Stimulated activated naive CD8-positive, alpha-beta T cell treated with anti-CD3 and anti-CD28 coated beads, Interleukin-15, Interleukin-2, amounts not matched to agents 100 U/mL and 50 U/mL, for 24 hours (primary cell): ENCODE measurements around the gene NFATC3.

Source experiments
- ATAC-seq: fragments of 150-1000 bp; cut with Tn5 transposase; one replicate; pipeline ENCODE4 v1.10.0; 2021
- DNase-seq: peaks from one replicate; pipeline ENCODE4 v3.0.0; 2021

NFATC3 gene

DNA sequence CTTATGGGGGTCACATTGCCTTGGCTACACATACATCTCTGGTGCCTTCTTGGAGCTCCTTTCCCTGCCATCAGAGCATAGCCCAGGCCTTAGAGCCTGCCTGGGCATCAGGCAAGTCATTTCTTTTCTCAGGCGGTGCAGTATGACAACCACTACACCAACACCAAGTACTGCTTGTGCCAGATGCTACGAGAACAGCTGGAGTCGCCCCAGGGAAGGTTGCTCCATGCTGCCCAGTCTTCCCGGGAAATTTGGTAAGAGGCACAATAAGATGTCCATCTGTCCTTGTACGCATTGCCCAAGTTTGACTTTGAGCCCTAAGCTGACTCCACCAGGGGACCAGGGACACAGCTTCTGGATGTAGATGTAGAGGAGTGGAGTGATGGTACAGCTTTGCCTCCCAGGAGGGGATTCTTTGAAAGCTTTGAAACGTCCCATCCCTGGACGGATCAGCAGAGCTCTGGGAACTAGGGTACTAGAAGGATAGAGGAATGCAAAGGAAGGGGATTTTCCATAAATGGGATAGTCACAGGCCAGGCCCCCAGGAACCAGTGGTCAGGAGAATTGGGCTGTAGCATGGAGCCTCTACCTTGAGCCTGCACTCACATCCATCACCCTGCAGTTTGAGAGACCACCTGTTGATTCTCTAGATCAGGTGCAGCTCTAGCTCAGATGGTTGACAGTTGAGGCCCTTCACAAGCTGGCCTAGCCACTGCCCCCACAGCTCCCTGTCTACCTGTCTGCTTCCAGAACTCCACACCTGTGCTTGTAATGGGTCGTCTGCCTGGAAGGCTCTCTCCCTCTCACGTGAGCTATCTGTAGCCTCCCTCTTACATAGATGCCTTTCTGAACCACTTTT is 11.0 kb upstream of the NFATC3 start:
- DNase-seq (no peak), ATAC-seq (no peak)

DNA sequence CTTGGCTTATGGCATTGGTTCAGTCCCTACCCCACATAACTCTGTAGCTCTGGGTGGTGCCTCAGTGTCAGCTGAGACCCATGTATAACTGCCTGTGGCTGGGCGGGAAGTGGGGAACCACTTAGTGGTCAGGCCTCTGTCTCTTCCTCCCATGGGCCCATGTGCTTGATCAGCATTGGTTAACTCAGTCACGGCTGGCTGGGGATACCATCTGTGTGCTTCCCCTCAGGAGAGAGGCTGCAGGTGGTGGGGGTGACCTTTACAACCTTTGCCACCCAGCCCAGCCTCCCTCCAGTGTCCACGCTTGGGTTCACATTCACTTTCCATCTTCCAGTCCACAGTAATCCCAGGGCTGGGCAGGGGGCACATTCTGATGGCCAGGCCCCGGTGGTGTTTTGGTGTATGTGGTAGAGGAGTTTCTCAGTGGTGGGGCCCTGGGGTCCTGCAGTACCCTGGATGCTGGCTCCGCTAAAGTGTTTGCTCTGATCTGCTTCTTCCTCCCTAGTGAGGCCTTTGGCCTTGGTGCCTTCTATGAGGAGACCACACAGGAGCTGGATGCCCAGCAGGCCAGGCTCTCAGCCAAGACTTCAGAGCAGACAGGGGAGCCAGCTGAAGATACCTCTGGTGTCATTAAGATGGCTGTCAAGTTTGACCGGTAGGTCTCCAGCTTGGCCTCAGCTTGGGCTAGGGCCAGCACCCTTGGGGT is 10.2 kb upstream of the NFATC3 start:
- DNase-seq (peak; percentile 80), ATAC-seq (peak; percentile 73)

DNA sequence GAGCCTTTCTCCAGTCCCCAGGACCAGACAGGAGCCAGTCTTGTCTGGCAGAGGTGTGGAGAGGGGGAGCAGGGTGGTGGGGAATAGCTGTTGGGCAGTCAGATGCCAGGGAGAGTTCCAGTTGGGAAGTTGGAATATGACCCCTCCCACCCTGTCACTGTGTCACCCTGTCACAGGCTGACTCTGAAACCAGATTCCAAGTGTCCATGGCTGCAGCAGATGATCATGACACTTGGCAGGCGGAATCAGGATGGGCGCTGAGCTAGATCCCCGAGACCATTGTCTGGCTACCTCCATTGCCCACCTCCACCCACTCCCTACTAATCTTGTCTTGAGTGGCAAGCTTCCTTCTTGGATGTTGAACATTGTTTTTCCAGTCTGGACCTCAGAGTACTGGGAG is 9.2 kb upstream of the NFATC3 start:
- no peak for DNase-seq
- ATAC-seq: no peak

DNA sequence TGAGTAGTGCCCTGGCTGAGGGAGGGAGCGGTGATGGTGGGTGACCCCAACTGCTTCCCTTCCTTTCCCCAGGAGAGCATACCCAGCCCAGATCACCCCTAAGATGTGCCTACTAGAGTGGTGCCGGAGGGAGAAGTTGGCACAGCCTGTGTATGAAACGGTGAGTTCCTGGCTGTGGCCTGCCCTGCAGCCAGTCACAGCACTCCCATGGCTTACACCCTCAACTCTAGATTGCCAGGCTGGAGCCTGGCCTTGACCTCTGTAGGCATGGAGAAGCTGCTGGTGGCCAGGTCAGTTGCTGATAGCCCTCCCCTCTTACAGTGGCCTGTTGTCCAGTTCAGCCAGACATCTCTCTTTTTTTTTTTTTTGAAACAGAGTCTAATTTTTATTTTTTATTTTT is 8.6 kb upstream of the NFATC3 start:
- DNase-seq (no peak), ATAC-seq (no peak)

DNA sequence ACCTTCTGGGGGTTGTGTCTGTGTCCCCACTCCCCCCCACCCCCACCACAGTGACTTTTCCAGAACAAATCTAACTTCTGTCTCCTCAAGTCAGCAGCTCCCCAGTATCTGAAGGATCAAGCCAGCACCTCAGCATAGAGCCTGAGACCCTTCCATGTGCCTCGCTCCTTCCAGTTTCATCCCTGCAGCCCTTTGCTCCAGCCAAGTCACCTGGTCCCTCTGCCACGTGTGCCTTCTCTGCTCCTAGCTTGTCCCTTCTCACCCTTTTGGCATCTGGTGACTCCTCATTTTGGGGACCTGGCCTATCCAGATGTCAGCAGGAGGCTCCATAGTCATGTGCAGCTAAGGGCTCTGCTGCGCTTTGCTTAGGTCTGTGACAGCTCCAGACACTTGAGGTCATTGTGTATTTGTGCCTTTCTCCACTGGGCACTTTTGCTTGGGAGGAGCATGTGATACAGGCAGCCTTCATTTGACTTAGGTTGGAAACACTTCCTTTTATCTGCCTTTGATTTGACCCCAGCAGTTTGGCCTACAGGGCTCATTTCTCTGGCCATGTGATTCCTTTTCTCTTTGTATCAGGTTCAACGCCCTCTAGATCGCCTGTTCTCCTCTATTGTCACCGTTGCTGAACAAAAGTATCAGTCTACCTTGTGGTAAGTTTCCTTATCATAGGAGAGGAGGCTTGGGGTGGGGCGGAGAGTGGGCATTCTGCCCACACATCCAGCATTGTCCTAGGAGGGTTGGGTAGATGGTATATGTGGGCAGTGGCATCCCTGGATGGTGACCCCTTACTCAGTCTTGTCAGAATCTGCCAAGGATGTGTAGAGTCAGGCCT is 7.1 kb upstream of the NFATC3 start:
- ATAC-seq: no peak

DNA sequence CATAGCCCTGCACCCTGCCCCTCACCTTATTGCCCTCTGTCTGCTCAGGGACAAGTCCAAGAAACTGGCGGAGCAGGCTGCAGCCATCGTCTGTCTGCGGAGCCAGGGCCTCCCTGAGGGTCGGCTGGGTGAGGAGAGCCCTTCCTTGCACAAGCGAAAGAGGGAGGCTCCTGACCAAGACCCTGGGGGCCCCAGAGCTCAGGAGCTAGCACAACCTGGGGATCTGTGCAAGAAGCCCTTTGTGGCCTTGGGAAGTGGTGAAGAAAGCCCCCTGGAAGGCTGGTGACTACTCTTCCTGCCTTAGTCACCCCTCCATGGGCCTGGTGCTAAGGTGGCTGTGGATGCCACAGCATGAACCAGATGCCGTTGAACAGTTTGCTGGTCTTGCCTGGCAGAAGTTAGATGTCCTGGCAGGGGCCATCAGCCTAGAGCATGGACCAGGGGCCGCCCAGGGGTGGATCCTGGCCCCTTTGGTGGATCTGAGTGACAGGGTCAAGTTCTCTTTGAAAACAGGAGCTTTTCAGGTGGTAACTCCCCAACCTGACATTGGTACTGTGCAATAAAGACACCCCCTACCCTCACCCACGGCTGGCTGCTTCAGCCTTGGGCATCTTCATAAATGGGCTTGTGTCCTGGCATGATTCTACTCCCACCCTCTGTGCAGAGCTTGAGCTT is 6.3 kb upstream of the NFATC3 start:
- ATAC-seq (no peak), DNase-seq (peak; percentile 48)

More for the DNA sequence above, 7.1 kb upstream of the NFATC3 start:
- no peak for DNase-seq

DNA sequence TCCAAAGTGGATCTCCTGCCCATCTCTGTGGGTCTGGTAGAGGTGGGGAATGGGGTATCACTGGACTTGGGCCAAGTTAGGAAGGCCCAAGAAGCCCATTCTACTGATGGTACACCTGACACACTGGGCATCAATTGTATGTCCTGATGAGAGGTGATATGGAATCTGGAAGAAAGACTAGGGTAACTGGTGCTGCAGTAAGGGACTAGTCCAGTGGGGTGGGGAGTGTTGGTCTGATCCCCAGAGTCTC is 5.9 kb upstream of the NFATC3 start:
- DNase-seq: no peak

DNA sequence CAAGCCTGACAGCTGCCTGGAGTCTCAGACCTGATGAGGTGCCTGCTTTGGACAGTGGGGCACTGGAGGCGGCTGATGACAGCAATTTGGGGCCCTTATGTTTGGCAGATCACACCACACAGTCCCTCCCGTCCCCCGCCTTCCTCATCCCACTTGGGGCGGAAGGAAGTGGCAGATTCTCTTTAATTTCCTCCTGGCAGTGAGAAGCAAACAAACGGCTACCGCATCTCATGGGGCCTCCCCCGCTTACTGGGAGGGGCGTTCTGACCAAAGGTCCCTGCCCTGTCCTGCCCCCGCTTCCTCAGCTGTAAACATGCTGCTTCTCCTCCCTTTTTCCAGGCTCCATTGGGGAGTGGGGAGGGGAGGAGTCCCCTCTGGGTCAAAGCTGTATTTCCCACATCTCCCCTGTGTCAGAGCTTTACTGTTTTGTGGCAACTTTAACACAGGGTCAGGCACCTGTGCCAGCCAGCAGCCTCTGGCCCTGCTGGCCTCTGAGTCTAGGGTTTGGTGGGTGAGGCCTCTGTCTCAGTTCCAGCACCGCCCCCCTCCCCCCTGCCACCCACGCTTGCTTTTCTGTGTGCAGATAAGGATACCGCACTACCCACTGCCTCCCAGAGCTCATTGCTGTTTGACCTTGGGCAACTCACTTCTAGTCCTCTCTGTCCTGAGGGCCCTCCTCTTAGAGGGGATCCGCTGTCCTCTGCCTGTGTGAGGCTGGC is 5.4 kb upstream of the NFATC3 start:
- ATAC-seq: peak; percentile 33

More for the DNA sequence above, 5.9 kb upstream of the NFATC3 start:
- no peak for ATAC-seq

DNA sequence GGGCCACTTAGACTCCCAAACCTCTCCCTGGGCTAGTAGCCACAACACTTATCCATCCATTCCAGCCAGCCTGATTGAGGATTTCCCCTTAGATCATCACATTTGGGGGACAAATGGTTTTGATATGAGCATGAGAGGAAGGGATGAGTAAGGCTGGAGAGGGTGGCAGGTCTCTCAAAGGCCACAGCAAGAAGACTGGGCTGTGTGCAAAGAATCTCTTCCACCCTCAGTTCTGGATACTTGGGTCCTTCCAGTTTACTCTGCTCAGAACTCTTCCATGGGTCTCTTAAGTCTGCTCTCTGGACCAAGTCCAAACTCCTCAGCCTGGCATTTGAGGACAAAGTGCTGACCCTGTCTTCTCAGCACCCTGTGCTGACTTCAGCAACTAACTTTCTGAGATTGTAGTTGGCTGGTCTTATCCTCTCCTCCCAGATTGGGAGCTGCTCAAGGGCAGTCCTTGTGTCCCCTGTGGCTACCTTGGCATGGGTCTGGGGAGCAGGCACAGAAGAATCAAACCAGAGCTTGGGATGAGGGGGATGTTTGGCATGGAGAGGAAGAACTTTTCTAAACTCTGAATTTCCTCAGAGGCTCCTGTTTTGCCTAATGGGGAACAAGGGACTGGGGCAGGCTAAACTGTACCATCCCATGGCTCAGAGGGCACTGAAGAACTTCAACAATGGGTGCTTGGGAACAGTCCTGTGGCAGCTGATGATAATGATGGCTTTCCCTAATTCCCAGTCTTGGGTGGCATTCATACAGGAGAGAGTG is 3.1 kb upstream of the NFATC3 start:
- peak; percentile 40 for DNase-seq

More for the DNA sequence above, 5.4 kb upstream of the NFATC3 start:
- peak; percentile 82 for DNase-seq

DNA sequence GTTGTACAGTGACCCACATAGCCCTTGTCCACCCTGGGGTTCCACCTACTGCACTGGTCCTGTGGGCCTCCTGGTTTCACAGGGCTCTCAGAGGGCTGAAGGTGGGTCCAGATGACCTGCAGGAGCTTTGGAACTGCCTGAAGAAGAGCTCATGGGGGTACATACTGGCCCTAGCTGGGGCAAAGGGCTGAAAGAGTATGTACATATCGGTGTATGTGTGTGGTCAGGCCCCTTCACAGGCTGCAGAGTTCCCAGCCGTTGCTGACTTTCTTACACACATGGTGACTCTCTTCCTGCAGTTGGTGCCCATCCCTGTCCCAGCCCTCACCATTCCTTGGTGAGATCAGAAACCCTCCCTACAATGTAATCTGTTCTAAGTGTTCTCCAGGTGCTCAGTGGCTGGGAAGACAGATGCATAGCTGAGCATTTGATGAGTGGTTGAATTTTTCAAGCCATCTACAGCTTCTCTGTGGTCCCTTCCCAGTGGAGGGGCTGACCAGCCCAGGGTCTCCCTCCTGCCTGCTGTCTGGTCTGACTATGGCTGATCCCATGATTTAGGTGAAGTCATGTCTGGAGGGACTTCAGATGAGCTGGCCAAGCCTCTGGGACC is 2.4 kb upstream of the NFATC3 start:
- no peak for DNase-seq
- no peak for ATAC-seq

More for the DNA sequence above, 3.1 kb upstream of the NFATC3 start:
- peak; percentile 37 for ATAC-seq

DNA sequence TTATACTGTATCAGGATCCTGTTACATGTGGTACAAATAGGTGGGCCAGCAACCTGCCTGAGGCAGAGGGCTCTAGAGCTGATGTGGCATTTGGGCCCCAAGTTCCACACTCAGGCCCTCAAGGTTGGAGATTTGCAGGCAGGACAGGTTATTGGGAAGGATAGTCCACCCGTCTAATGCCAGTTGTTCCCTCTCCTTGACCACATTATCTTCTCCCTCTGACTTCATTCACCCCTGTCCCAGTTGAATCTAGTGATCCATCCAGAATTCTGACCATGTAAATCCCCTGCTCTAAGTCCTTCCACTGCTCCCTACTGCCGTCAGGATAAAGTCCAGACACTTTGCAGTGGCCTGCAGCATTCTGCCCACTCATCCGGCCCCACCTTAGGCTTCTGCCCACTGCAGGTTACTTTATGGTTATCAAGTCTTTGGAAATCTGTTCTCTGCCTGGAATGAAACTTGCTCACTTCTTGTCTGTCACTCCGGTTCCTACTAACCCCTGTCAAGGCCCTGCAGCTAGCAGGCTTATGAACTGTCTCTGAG is 1.9 kb upstream of the NFATC3 start:
- ATAC-seq: no peak
- DNase-seq: no peak

DNA sequence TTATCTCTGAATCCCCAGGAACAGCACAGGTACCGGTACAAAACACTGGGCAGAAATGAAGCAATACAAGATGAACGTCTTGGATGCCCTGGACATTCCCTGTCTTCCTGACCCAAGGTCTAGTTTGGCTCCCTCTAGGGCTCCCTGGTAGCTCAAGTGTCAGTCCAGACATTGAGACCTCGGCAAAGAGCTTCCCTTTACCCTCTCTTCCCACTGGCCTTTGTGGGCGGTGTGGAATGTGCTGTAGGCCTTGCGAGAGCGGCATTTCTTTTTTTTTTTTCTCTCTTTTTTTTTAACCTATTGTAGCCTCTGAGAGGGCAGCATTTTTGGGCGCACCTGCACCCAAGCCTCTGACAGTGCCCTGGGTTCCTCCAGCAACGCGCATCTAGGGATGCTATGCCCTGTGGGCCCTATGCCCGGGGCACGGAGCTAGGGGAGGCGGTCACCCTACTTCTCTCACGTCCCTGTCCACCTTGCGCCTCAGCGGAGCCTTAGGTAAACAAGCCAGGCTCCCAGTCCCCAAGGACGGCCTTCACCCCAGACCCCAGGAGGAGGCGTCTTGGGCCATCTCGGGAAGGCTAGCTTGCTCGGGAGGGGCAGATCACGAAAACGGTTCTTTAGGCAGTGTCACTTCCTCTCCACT is 1.2 kb upstream of the NFATC3 start:
- no peak for ATAC-seq
- no peak for DNase-seq

DNA sequence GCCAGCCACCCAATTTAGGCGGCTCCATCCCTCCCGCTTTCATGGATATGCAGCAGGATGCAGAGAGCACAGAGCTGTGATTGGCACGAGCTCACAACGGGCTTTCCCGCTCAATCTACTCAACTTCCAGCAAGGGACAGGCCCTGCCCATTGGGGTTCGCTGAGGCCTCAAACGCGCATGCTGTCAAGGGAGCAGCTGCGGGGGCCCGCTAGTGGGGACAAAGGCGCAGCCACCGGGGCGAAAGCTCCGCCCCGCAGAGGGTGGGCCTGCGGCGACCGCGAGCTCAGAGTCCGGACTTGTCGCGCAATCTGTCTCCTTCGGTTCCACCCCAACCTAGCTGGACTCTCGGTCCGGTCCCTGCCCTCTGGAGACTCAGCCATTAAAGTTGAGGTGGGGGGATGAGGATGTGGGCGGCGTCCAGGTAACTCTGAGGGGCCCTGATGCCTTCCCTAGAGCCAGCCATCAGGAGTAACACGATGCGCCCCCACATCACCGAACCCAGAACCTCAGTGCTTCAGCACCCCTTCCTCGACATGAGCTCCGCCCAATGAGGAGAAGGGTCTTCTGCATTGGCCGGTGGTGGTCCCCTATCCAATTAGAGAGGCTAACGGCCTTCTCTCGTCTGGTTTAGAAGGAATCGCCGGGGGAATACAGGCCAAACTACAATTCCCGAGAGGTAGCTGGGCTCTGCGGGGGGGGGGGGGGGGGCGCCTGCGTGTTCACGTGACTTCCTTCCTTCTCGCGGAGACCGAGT is 489 bp upstream of the NFATC3 start:
- ATAC-seq: peak; percentile 58
- peak; percentile 93 for DNase-seq

DNA sequence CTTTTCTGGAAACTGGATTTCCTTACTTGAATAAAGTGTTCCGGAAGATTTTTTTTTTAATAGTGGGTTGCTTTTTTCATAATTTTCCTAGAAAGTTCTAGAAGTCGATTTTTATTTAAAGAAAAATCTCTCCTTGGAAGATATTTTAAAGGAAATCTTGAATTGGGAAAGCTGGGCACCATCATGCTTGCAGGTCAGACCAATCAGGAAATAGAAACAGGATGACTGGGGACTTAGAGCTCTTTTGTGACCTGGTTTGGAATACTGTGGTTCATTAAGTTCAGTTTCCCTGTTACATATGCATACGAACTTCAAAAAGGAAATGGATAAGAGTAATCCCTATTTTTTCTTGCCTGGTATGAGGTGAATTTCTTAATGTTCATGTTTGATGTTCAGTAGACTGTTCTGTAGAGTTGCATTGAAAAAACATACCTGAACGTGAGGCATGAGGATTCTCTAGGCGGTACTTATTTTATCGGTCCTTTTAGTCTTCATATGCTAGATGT is 1.2 kb downstream of the NFATC3 start:
- ATAC-seq: no peak
- no peak for DNase-seq

DNA sequence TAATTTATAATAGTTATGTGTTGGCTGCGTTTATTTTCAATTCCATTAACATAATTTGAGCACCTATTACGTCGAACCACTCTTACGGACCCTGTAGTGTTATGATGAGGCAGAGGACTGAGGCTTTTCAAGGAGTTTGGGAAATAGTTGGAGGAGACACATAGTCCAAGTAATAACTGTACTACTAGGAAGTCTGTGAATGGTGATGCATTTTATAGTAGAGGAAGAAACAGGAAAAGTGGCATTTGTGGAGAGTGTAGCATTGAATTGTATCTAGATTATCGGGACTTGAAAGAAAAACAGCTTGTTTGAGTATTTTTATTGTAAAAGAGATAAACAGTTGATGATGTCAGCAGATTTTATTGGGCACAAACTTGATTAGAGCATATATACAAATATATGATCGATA is 1.7 kb downstream of the NFATC3 start:
- no peak for ATAC-seq
- no peak for DNase-seq

DNA sequence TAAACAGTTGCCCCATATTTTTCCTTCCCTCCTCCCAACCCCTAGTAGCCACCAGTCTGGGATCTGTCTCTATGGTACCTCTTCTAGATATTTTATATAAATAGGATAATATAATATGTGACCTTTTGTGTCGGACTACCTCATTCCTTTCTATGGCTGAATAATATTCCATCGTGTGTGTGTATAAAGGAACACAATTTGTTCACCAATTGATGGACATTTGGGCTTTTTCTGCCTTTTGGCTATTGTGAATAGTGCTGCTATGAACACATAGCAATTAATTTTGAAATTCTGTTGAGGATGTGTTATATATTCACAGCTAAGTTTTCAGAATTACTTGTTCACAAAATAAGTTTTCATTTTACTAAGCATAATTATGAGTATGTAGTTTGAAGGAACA is 2.5 kb downstream of the NFATC3 start:
- no peak for ATAC-seq
- DNase-seq: no peak

DNA sequence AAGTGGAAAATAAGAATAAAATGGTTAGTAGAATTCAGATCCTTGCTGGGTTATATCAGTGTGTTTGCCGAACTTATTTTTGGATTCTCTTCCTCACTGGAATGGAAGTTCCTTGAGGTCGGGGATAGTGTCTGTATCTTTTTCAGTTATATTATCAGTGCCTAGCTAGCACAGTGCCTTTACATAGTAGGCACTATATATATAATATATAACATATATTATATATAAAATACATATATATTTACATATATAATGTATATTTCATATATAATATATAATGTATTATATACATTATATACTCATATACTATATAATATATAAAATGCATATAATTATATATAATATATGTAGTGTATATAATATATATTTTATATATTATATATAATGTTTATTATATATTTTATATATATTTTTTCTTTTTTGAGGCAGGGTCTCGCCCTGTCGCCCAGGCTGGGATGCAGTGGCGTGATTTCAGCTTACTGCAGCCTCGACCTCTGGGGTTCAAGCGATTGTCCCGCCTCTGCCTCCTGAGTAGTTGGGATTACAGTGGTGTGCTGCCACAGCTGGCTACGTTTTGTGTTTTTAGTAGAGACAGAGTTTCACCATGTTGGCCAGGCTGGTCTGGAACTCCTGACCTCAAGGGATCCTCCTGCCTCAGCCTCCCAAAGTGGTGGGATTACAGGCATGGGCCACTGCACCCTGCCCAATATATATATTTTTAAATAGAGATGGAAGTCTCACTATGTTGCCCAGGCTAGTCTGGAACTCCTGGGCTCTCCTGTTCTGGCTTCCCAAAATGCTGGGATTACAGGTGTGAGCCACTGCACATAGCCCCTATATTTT is 3.2 kb downstream of the NFATC3 start:
- ATAC-seq: no peak
- DNase-seq: no peak

DNA sequence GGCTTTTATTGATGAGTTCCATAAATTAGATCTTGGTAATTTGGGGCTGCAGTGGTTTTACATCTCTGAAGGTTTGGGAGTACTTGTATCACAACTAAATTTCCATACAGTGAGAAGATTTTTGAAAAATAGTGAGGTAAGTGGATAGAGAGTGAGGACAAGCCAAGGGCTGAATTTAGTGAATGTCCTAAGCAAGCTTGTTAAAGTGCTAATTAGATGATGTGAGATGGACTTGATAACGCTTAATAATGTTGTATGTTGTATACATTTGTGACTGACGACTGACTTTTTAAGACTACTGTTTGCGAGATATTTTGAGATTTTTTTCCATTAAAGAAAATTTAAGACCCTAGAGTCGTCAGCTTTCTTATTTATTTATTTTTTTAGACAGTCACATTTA is 3.9 kb downstream of the NFATC3 start:
- DNase-seq (no peak), ATAC-seq (no peak)
